Upper lobe of left lung (tissue), 6 donors: ENCODE data around the gene ZNF800. TPM values are rescaled to one million over a fixed set of nuclear protein-coding genes. Genes with fewer than 3 reads are reported as not detected.

Source experiments
- ATAC-seq, 2 donors: fragments of 200-7000 bp; cut with Tn5 transposase; one replicate each; pipeline ENCODE4 v1.9.1; 2022; ENCODE audit warnings: mild to moderate bottlenecking in 2 of 2, moderate library complexity in 2 of 2; ENCODE audit not compliant: low FRiP score in 2 of 2
- DNase-seq, 2 donors: peaks; one replicate each; pipeline ENCODE4 v3.0.0-alpha.2; 2019 to 2020
- H3K27ac ChIP-seq, 4 donors: fragments of 200-600 bp; sonication (generic); one replicate each; pipeline ENCODE4 v1.5.1; 2016 to 2019
- H3K27me3 ChIP-seq, 4 donors: fragments of 200-600 bp; sonication (generic); one replicate each; pipeline ENCODE4 v1.5.1; 2017 to 2019
- H3K36me3 ChIP-seq, 4 donors: fragments of 200-600 bp; sonication (generic); one replicate each; pipeline ENCODE4 v1.5.1; 2016 to 2019
- H3K4me1 ChIP-seq, 4 donors: fragments of 200-600 bp; sonication (generic); one replicate each; pipeline ENCODE4 v1.5.1; 2018 to 2019
- H3K4me3 ChIP-seq, 4 donors: fragments of 200-600 bp; sonication (generic); one replicate each; pipeline ENCODE4 v1.5.1; 2017 to 2019; ENCODE audit warnings: mild to moderate bottlenecking in 2 of 4, moderate library complexity in 1 of 4
- H3K9me3 ChIP-seq, 4 donors: fragments of 200-600 bp; sonication (generic); one replicate each; pipeline ENCODE4 v1.5.1; 2018 to 2019
- CTCF ChIP-seq, 6 experiments: fragments of 450-650 bp in 4 of 6; fragments of 200-600 bp in 2 of 6; sonication (generic) in 2 of 6; IDR thresholded peaks; one replicate each; pipeline ENCODE4 v1.5.1; 2016 to 2019; ENCODE audit warnings: antibody characterized with exemption in 6 of 6
- EP300 ChIP-seq, 4 donors: sonication (generic); formaldehyde crosslinking; IDR thresholded peaks; one replicate each; pipeline ENCODE4 v1.5.1; 2017; ENCODE audit warnings: antibody characterized with exemption in 4 of 4, control low read depth in 2 of 4
- POLR2A ChIP-seq, 4 donors: fragments of 450-650 bp; IDR thresholded peaks; one replicate each; pipeline ENCODE4 v1.5.1; 2016 to 2017; ENCODE audit warnings: antibody characterized with exemption in 4 of 4, mild to moderate bottlenecking in 2 of 4
- POLR2AphosphoS5 ChIP-seq, 2 donors: sonication (generic); formaldehyde crosslinking; IDR thresholded peaks; one replicate each; pipeline ENCODE4 v1.5.1; 2017; ENCODE audit warnings: antibody characterized with exemption in 2 of 2
- WGBS, 2 donors: methylation state at CpG; one replicate each; pipeline ENCODE4 v1.1.5; 2017 to 2018; 5-methylcytosine and 5-hydroxymethylcytosine counted together
- total RNA-seq, 6 donors: library from RNA; depleted of rRNA in 4 of 6; stranded (reverse); fragments of >200 nt in 4 of 6; gene quantifications; one replicate each; pipeline versions ENCODE4 v1.1.0 to v1.2.1, GENCODE V29; 2016 to 2021
- donor health status: DM: no; HTN: no; CAD: no; lungs with moderate emphysema.
- donor health status: DM: no; HTN: yes; CAD: no; lungs with severe emphysema.

The ZNF800 gene
- total RNA-seq, 6 donors from 2014 or later: 30.8 to 45.6 (median 32.7) TPM

GRCh38 chr7:127342596-127342995, 49.9 kb downstream of the ZNF800 start:
- ATAC-seq (no peak), DNase-seq (no peak)
- H3K27me3 ChIP-seq: no peaks in the 10 kb centered on the region
- no peak overlapping the region for H3K27ac ChIP-seq
- no peak overlapping the region for H3K4me3 ChIP-seq
- H3K36me3 ChIP-seq: no peaks in the 10 kb centered on the region
- 79 to 84% methylated on average over 1 of the region's 1 CpG for WGBS, 2 donors
- H3K4me1 ChIP-seq: peaks cover 0 to 5% (median 2%) of the 10 kb centered on the region in 4 donors
- H3K9me3 ChIP-seq: peaks cover 0 to 7% (median 2%) of the 10 kb centered on the region in 4 donors
- no peak for TF ChIP-seq POLR2A (IDR thresholded peaks at IDR 0.05)
- TF ChIP-seq POLR2AphosphoS5 (IDR thresholded peaks at IDR 0.05): no peak

- ATAC-seq: no peak
- WGBS, 2 donors: 94 to 100% methylated on average over 1 of the region's 1 CpG
- TF ChIP-seq POLR2A (IDR thresholded peaks at IDR 0.05) (no peak), EP300 (IDR thresholded peaks at IDR 0.05) (no peak), POLR2AphosphoS5 (IDR thresholded peaks at IDR 0.05) (no peak), CTCF (IDR thresholded peaks at IDR 0.05) (no peak)
- no peak overlapping the region for H3K4me3 ChIP-seq
- H3K27ac ChIP-seq: no peak overlapping the region
- H3K4me1 ChIP-seq: no peaks in the 10 kb centered on the region
- H3K36me3 ChIP-seq: no peaks in the 10 kb centered on the region
- DNase-seq: no peak
- no peaks in the 10 kb centered on the region for H3K27me3 ChIP-seq
- peaks cover 0 to 7% (median 2%) of the 10 kb centered on the region in 4 donors for H3K9me3 ChIP-seq
Measured at GRCh38 chr7:127338122-127338521, 54.4 kb downstream of the ZNF800 start.

- Histone ChIP-seq H3K27me3 (no peaks in the 10 kb centered on the region), H3K36me3 (no peaks in the 10 kb centered on the region), H3K4me1 (no peaks in the 10 kb centered on the region), H3K27ac (no peak overlapping the region), H3K4me3 (no peak overlapping the region), H3K9me3 (peaks cover 0 to 2% (median under 1%) of the 10 kb centered on the region in 4 donors)
- DNase-seq (no peak), ATAC-seq (no peak)
- 59 to 64% methylated on average over 5 of the region's 5 CpGs for WGBS, 2 donors
- no peak for TF ChIP-seq EP300 (IDR thresholded peaks at IDR 0.05)
- no peak for TF ChIP-seq POLR2A (IDR thresholded peaks at IDR 0.05)
- no peak for TF ChIP-seq CTCF (IDR thresholded peaks at IDR 0.05)
- TF ChIP-seq POLR2AphosphoS5 (IDR thresholded peaks at IDR 0.05): no peak
Measured at GRCh38 chr7:127337581-127337980, 54.9 kb downstream of the ZNF800 start.

- DNase-seq (no peak), ATAC-seq (no peak)
- no peaks in the 10 kb centered on the region for H3K36me3 ChIP-seq
- no peak overlapping the region for H3K4me3 ChIP-seq
- H3K27ac ChIP-seq: no peak overlapping the region
- TF ChIP-seq EP300 (IDR thresholded peaks at IDR 0.05): no peak
- no peak for TF ChIP-seq CTCF (IDR thresholded peaks at IDR 0.05)
- TF ChIP-seq POLR2A (IDR thresholded peaks at IDR 0.05): no peak
- TF ChIP-seq POLR2AphosphoS5 (IDR thresholded peaks at IDR 0.05): no peak
- H3K9me3 ChIP-seq: no peaks in the 10 kb centered on the region
- WGBS, 2 donors: 90 to 92% methylated on average over 2 of the region's 2 CpGs
- H3K27me3 ChIP-seq: no peaks in the 10 kb centered on the region
- no peaks in the 10 kb centered on the region for H3K4me1 ChIP-seq
Measured at GRCh38 chr7:127336458-127336857, 56.0 kb downstream of the ZNF800 start.

GRCh38 chr7:127332880-127333279, 59.6 kb downstream of the ZNF800 start:
- H3K27me3 ChIP-seq: no peaks in the 10 kb centered on the region
- 78 to 84% methylated on average over 2 of the region's 2 CpGs for WGBS, 2 donors
- H3K9me3 ChIP-seq: no peaks in the 10 kb centered on the region
- H3K36me3 ChIP-seq: no peaks in the 10 kb centered on the region
- ATAC-seq (no peak), DNase-seq (no peak)
- H3K4me3 ChIP-seq: no peak overlapping the region
- TF ChIP-seq CTCF (IDR thresholded peaks at IDR 0.05) (no peak), POLR2A (IDR thresholded peaks at IDR 0.05) (no peak), EP300 (IDR thresholded peaks at IDR 0.05) (no peak), POLR2AphosphoS5 (IDR thresholded peaks at IDR 0.05) (no peak)
- no peaks in the 10 kb centered on the region for H3K4me1 ChIP-seq
- H3K27ac ChIP-seq: no peak overlapping the region
